Mammary epithelial cell (primary cell): ENCODE measurements around the gene HEBP1.

Experiments
- CTCF ChIP-seq, 2 donors: IDR thresholded peaks in 1 of 2; conservative IDR thresholded peaks in 1 of 2; 2 replicates each; pipeline ENCODE4 v1.5.1; 2011 to 2012; ENCODE audit warnings: inconsistent platforms in 2 of 2, low read length in 2 of 2, mild to moderate bottlenecking in 2 of 2, control low read depth in 1 of 2, low read depth in 1 of 2; ENCODE audit not compliant: insufficient read depth in 1 of 2; ENCODE audit errors: extremely low read depth in 1 of 2
- EZH2 ChIP-seq: IDR thresholded peaks from 2 replicates; pipeline ENCODE4 v1.6.1; 2012; ENCODE audit warnings: low read length, inconsistent platforms, borderline replicate concordance

GRCh38 chr12:12977231-12977630 is 22.8 kb downstream of the HEBP1 start:
- TF ChIP-seq CTCF (conservative IDR thresholded peaks at IDR 0.05 in 1 of 2, IDR thresholded peaks at IDR 0.05 in 1 of 2; ENCODE audit: extremely low read depth in 1 of 2, insufficient read depth in 1 of 2, low read depth in 1 of 2, low read length in 2 of 2), result no peak
- TF ChIP-seq EZH2, result no peak
